HG03066 (cell line): ENCODE data around the gene EPHX1.

Experiments used
- ATAC-seq: cut with Tn5 transposase; IDR thresholded peaks from one replicate; pipeline ENCODE4 v1.9.1; 2021; ENCODE audit warnings: low read depth; ENCODE audit not compliant: unreplicated experiment

Gene EPHX1

GRCh38 chr1:225860107-225860506 lies 50.2 kb downstream of the EPHX1 start:
- ATAC-seq: no peak

GRCh38 chr1:225860876-225861441 lies 51.0 kb downstream of the EPHX1 start:
- ATAC-seq: no peak

- ATAC-seq: no peak
Observed at GRCh38 chr1:225861834-225862580, 52.1 kb downstream of the EPHX1 start.

GRCh38 chr1:225862581-225862950 lies 52.6 kb downstream of the EPHX1 start:
- no peak for ATAC-seq

- ATAC-seq: no peak
Observed at GRCh38 chr1:225863167-225863566, 53.2 kb downstream of the EPHX1 start.

GRCh38 chr1:225865514-225865913 lies 55.6 kb downstream of the EPHX1 start:
- ATAC-seq: no peak

GRCh38 chr1:225866061-225866837 lies 56.3 kb downstream of the EPHX1 start:
- ATAC-seq: no peak

GRCh38 chr1:225866981-225867380 lies 57.1 kb downstream of the EPHX1 start:
- no peak for ATAC-seq

GRCh38 chr1:225868631-225869330 lies 58.9 kb downstream of the EPHX1 start:
- ATAC-seq: no peak

GRCh38 chr1:225870911-225871310 lies 61.0 kb downstream of the EPHX1 start:
- ATAC-seq: no peak

GRCh38 chr1:225871359-225872074 lies 61.6 kb downstream of the EPHX1 start:
- no peak for ATAC-seq

GRCh38 chr1:225872075-225872430 lies 62.1 kb downstream of the EPHX1 start:
- no peak for ATAC-seq

- no peak for ATAC-seq
Observed at GRCh38 chr1:225873281-225873850, 63.4 kb downstream of the EPHX1 start.

GRCh38 chr1:225874431-225874830 lies 64.5 kb downstream of the EPHX1 start:
- ATAC-seq: no peak

GRCh38 chr1:225875044-225875815 lies 65.3 kb downstream of the EPHX1 start:
- ATAC-seq: no peak

GRCh38 chr1:225876900-225877510 lies 67.1 kb downstream of the EPHX1 start:
- ATAC-seq: no peak

GRCh38 chr1:225877580-225877979 lies 67.7 kb downstream of the EPHX1 start:
- no peak for ATAC-seq

GRCh38 chr1:225878282-225878681 lies 68.4 kb downstream of the EPHX1 start:
- ATAC-seq: no peak
